ENCODE results near the gene LINC00305.

LINC00305 gene

GRCh38 chr18:64134044-64134747 lies 14.7 kb downstream of the LINC00305 start:
- Mint-ChIP-seq H3K4me3 (no peak overlapping the region), H3K9me3 (no peaks in the 10 kb centered on the region), H3K4me1 (no peaks in the 10 kb centered on the region), H3K27ac (no peak overlapping the region), H3K27me3 (no peaks in the 10 kb centered on the region), H3K36me3 (no peaks in the 10 kb centered on the region)
- DNase-seq = no peak
- CTCF ChIA-PET = no interaction called here

GRCh38 chr18:64132871-64133270 lies 16.0 kb downstream of the LINC00305 start:
- no peak overlapping the region for H3K4me3 Mint-ChIP-seq
- no peak overlapping the region for H3K27ac Mint-ChIP-seq
- no peaks in the 10 kb centered on the region for H3K36me3 Mint-ChIP-seq
- CTCF ChIA-PET = no interaction called here
- H3K27me3 Mint-ChIP-seq = no peaks in the 10 kb centered on the region
- no peaks in the 10 kb centered on the region for H3K9me3 Mint-ChIP-seq
- DNase-seq = no peak
- no peaks in the 10 kb centered on the region for H3K4me1 Mint-ChIP-seq

GRCh38 chr18:64131314-64131713 lies 17.6 kb downstream of the LINC00305 start:
- Mint-ChIP-seq H3K4me3 (no peak overlapping the region), H3K27ac (no peak overlapping the region), H3K36me3 (no peaks in the 10 kb centered on the region), H3K4me1 (no peaks in the 10 kb centered on the region), H3K27me3 (no peaks in the 10 kb centered on the region), H3K9me3 (no peaks in the 10 kb centered on the region)
- no peak for DNase-seq
- CTCF ChIA-PET = no interaction called here

- H3K4me1 Mint-ChIP-seq = no peaks in the 10 kb centered on the region
- H3K9me3 Mint-ChIP-seq = no peaks in the 10 kb centered on the region
- CTCF ChIA-PET = no interaction called here
- H3K4me3 Mint-ChIP-seq = no peak overlapping the region
- H3K27ac Mint-ChIP-seq = no peak overlapping the region
- no peak for DNase-seq
- H3K36me3 Mint-ChIP-seq = no peaks in the 10 kb centered on the region
- H3K27me3 Mint-ChIP-seq = no peaks in the 10 kb centered on the region
These were observed 21.7 kb downstream of the LINC00305 start for GRCh38 chr18:64127172-64127571.

- CTCF ChIA-PET = no interaction called here
These were observed 29.0 kb downstream of the LINC00305 start for GRCh38 chr18:64119916-64120315.

GRCh38 chr18:64118406-64118805 lies 30.5 kb downstream of the LINC00305 start:
- Mint-ChIP-seq H3K9me3 (no peaks in the 10 kb centered on the region), H3K36me3 (no peaks in the 10 kb centered on the region), H3K27me3 (no peaks in the 10 kb centered on the region), H3K27ac (no peak overlapping the region), H3K4me1 (no peaks in the 10 kb centered on the region), H3K4me3 (no peak overlapping the region)
- CTCF ChIA-PET = no interaction called here
- no peak for DNase-seq

More at GRCh38 chr18:64119916-64120315, 29.0 kb downstream of the LINC00305 start:
- DNase-seq = no peak
- Mint-ChIP-seq H3K36me3 (no peaks in the 10 kb centered on the region), H3K9me3 (no peaks in the 10 kb centered on the region), H3K4me1 (no peaks in the 10 kb centered on the region), H3K27me3 (no peaks in the 10 kb centered on the region), H3K27ac (no peak overlapping the region), H3K4me3 (no peak overlapping the region)

GRCh38 chr18:64116571-64117175 lies 32.2 kb downstream of the LINC00305 start:
- H3K4me3 Mint-ChIP-seq = no peak overlapping the region
- no peaks in the 10 kb centered on the region for H3K4me1 Mint-ChIP-seq
- no peak overlapping the region for H3K27ac Mint-ChIP-seq
- H3K27me3 Mint-ChIP-seq = no peaks in the 10 kb centered on the region
- no peaks in the 10 kb centered on the region for H3K36me3 Mint-ChIP-seq
- H3K9me3 Mint-ChIP-seq = no peaks in the 10 kb centered on the region
- no peak for DNase-seq
- CTCF ChIA-PET = no interaction called here

GRCh38 chr18:64115881-64116280 lies 33.0 kb downstream of the LINC00305 start:
- no peaks in the 10 kb centered on the region for H3K9me3 Mint-ChIP-seq
- no peak for DNase-seq
- CTCF ChIA-PET = no interaction called here
- H3K27me3 Mint-ChIP-seq = no peaks in the 10 kb centered on the region
- no peaks in the 10 kb centered on the region for H3K36me3 Mint-ChIP-seq
- H3K4me1 Mint-ChIP-seq = no peaks in the 10 kb centered on the region
- H3K4me3 Mint-ChIP-seq = no peak overlapping the region
- no peak overlapping the region for H3K27ac Mint-ChIP-seq

- H3K27me3 Mint-ChIP-seq = no peaks in the 10 kb centered on the region
- no peaks in the 10 kb centered on the region for H3K36me3 Mint-ChIP-seq
- no peak overlapping the region for H3K27ac Mint-ChIP-seq
- CTCF ChIA-PET = interaction anchor here (0.7 kb wide), 1 partner anchor 1295 kb away, joined by 3 read pairs; no protein-coding TSS in a partner anchor
- no peak overlapping the region for H3K4me3 Mint-ChIP-seq
- no peaks in the 10 kb centered on the region for H3K4me1 Mint-ChIP-seq
- H3K9me3 Mint-ChIP-seq = no peaks in the 10 kb centered on the region
- DNase-seq = no peak
These were observed 36.9 kb downstream of the LINC00305 start for GRCh38 chr18:64111950-64112349.

- Mint-ChIP-seq H3K36me3 (no peaks in the 10 kb centered on the region), H3K4me3 (no peak overlapping the region), H3K4me1 (no peaks in the 10 kb centered on the region), H3K27ac (no peak overlapping the region), H3K27me3 (no peaks in the 10 kb centered on the region), H3K9me3 (no peaks in the 10 kb centered on the region)
- CTCF ChIA-PET = no interaction called here
- no peak for DNase-seq
These were observed 38.0 kb downstream of the LINC00305 start for GRCh38 chr18:64110692-64111480.

- Mint-ChIP-seq H3K4me3 (no peak overlapping the region), H3K27ac (no peak overlapping the region), H3K4me1 (no peaks in the 10 kb centered on the region), H3K27me3 (no peaks in the 10 kb centered on the region), H3K9me3 (no peaks in the 10 kb centered on the region), H3K36me3 (no peaks in the 10 kb centered on the region)
- no peak for DNase-seq
- CTCF ChIA-PET = no interaction called here
These were observed 44.9 kb downstream of the LINC00305 start for GRCh38 chr18:64103986-64104385.

GRCh38 chr18:64100116-64100922 lies 48.6 kb downstream of the LINC00305 start:
- no peak for DNase-seq
- Mint-ChIP-seq H3K36me3 (no peaks in the 10 kb centered on the region), H3K27me3 (no peaks in the 10 kb centered on the region), H3K4me3 (no peak overlapping the region), H3K27ac (no peak overlapping the region), H3K4me1 (no peaks in the 10 kb centered on the region), H3K9me3 (no peaks in the 10 kb centered on the region)
- CTCF ChIA-PET = interaction anchor here (0.7 kb wide), 1 partner anchor 103 kb away, joined by 3 read pairs; no protein-coding TSS in a partner anchor

GRCh38 chr18:64099244-64099643 lies 49.6 kb downstream of the LINC00305 start:
- H3K36me3 Mint-ChIP-seq = no peaks in the 10 kb centered on the region
- no peak for DNase-seq
- no peaks in the 10 kb centered on the region for H3K4me1 Mint-ChIP-seq
- H3K9me3 Mint-ChIP-seq = no peaks in the 10 kb centered on the region
- CTCF ChIA-PET = no interaction called here
- H3K27me3 Mint-ChIP-seq = no peaks in the 10 kb centered on the region
- no peak overlapping the region for H3K4me3 Mint-ChIP-seq
- H3K27ac Mint-ChIP-seq = no peak overlapping the region

GRCh38 chr18:64097497-64097896 lies 51.4 kb downstream of the LINC00305 start:
- Mint-ChIP-seq H3K27me3 (no peaks in the 10 kb centered on the region), H3K27ac (no peak overlapping the region), H3K4me1 (no peaks in the 10 kb centered on the region), H3K36me3 (no peaks in the 10 kb centered on the region), H3K9me3 (no peaks in the 10 kb centered on the region), H3K4me3 (no peak overlapping the region)
- CTCF ChIA-PET = no interaction called here
- no peak for DNase-seq
